Gastrocnemius medialis (tissue), 4 donors: Measurements from ENCODE around the gene SIMC1.
A peak's percentile ranks its signal among the peaks of the same experiment; 100 is the strongest.

Source experiments
- POLR2A ChIP-seq, 2 donors: fragments of 450-650 bp; IDR thresholded peaks; one replicate each; pipeline ENCODE4 v1.6.1; 2017; ENCODE audit warnings: antibody characterized with exemption in 2 of 2, mild to moderate bottlenecking in 2 of 2, moderate library complexity in 2 of 2
- TF ChIP-seq, protein P1 (sequence below), 5 experiments: fragments of 450-650 bp in 3 of 5; fragments of 200-600 bp in 2 of 5; sonication (generic) in 2 of 5; IDR thresholded peaks in 4 of 5; conservative IDR thresholded peaks in 1 of 5; 1 replicate in 4 of 5; 2 replicates in 1 of 5; pipeline ENCODE4 v1.5.1; 2016 to 2019; ENCODE audit warnings: antibody characterized with exemption in 5 of 5, mild to moderate bottlenecking in 3 of 5, moderate library complexity in 3 of 5

DNA sequence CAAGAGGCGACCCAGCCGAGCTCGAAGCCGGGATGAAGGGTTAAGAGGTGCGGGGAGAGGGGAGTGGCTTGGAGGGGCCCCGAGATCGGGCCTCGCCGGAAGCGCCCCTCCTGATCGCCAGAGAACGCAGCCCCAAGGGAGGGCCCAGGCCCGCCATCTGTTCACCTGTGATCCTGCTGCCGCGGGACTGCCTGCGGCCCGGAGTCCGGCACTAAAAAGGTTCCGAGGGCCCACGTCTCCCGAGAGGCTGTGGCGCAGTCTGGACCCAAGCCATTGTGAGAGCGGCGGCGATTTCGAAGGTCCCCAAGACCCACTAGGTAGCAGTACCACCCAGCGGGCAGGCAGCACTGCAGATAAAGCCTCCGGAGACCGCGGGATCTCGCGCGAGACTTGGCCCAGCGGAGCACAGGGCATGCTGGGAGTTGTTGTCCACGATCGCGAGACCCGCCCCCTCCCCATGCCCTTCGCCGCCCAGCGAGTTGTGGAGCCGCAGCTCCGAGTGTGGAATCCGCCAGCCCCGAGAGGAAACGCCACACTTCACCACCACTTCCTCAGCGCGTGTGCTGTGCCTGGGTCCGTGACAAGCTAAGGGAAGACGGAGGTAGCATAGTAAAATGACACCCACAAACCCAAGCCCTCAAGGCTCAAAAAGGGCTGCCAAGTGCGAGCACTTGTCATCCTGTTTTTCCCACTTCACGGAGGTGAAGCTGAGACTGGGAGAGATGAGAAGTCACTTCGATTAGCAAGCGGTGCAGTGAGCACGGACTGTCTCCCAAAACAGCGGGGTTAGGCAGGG lies 123.4 kb downstream of the SIMC1 start, which contains the start of gene KIAA1191:
- TF ChIP-seq, protein P1, sequence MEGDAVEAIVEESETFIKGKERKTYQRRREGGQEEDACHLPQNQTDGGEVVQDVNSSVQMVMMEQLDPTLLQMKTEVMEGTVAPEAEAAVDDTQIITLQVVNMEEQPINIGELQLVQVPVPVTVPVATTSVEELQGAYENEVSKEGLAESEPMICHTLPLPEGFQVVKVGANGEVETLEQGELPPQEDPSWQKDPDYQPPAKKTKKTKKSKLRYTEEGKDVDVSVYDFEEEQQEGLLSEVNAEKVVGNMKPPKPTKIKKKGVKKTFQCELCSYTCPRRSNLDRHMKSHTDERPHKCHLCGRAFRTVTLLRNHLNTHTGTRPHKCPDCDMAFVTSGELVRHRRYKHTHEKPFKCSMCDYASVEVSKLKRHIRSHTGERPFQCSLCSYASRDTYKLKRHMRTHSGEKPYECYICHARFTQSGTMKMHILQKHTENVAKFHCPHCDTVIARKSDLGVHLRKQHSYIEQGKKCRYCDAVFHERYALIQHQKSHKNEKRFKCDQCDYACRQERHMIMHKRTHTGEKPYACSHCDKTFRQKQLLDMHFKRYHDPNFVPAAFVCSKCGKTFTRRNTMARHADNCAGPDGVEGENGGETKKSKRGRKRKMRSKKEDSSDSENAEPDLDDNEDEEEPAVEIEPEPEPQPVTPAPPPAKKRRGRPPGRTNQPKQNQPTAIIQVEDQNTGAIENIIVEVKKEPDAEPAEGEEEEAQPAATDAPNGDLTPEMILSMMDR (IDR thresholded peaks at IDR 0.05 in 4 of 5, conservative IDR thresholded peaks at IDR 0.05 in 1 of 5), result peak in 2 of 5 experiments; percentile 34 to 51
- TF ChIP-seq POLR2A (IDR thresholded peaks at IDR 0.05), result peak; percentile 97 to 98
